ENCODE results near the gene DNAJA2.

DNAJA2 gene

GRCh38 chr16:46975165-46975564, 1.7 kb upstream of the DNAJA2 start:
- Histone ChIP-seq H3K27me3 (ENCODE audit: insufficient read depth, low read length) (no peaks in the 10 kb centered on the region), H3K79me2 (ENCODE audit: control insufficient read depth, insufficient read depth, low read length, unreplicated experiment) (peaks cover 39% of the 10 kb centered on the region), H2AFZ (ENCODE audit: low read length, unreplicated experiment) (no peak overlapping the region), H3K4me1 (ENCODE audit: control insufficient read depth, insufficient read depth, low read length, unreplicated experiment) (peaks cover 16% of the 10 kb centered on the region), H3K27ac (ENCODE audit: low read depth, low read length) (no peak overlapping the region), H3K36me3 (ENCODE audit: insufficient read depth, low read length) (0 out of 2 replicates have a peak, but pooled peaks cover 1% of the 10 kb centered on the region), H3K4me3 (ENCODE audit: low read depth, low read length) (no peak overlapping the region)

GRCh38 chr16:46974352-46974751, 878 bp upstream of the DNAJA2 start:
- peaks cover 46% of the 10 kb centered on the region for H3K79me2 ChIP-seq (ENCODE audit: control insufficient read depth, insufficient read depth, low read length, unreplicated experiment)
- peak overlapping the region; percentile 87 for H3K4me3 ChIP-seq (ENCODE audit: low read depth, low read length)
- peaks cover 7% of the 10 kb centered on the region; the same call in 1 of the 2 replicates for H3K36me3 ChIP-seq (ENCODE audit: insufficient read depth, low read length)
- no peak overlapping the region for H2AFZ ChIP-seq (ENCODE audit: low read length, unreplicated experiment)
- H3K27ac ChIP-seq (ENCODE audit: low read depth, low read length): peak overlapping the region; percentile 83
- no peaks in the 10 kb centered on the region for H3K27me3 ChIP-seq (ENCODE audit: insufficient read depth, low read length)
- peaks cover 19% of the 10 kb centered on the region for H3K4me1 ChIP-seq (ENCODE audit: control insufficient read depth, insufficient read depth, low read length, unreplicated experiment)

- Histone ChIP-seq H2AFZ (ENCODE audit: low read length, unreplicated experiment) (peak overlapping the region; percentile 42), H3K4me1 (ENCODE audit: control insufficient read depth, insufficient read depth, low read length, unreplicated experiment) (peaks cover 19% of the 10 kb centered on the region), H3K27me3 (ENCODE audit: insufficient read depth, low read length) (no peaks in the 10 kb centered on the region), H3K79me2 (ENCODE audit: control insufficient read depth, insufficient read depth, low read length, unreplicated experiment) (peaks cover 50% of the 10 kb centered on the region), H3K36me3 (ENCODE audit: insufficient read depth, low read length) (peaks cover 10% of the 10 kb centered on the region; the same call in 1 of the 2 replicates), H3K27ac (ENCODE audit: low read depth, low read length) (peak overlapping the region; percentile 83), H3K4me3 (ENCODE audit: low read depth, low read length) (peak overlapping the region; percentile 87)
Observed at GRCh38 chr16:46973996-46974324, 486 bp upstream of the DNAJA2 start.

- peaks cover 19% of the 10 kb centered on the region for H3K4me1 ChIP-seq (ENCODE audit: control insufficient read depth, insufficient read depth, low read length, unreplicated experiment)
- H3K27me3 ChIP-seq (ENCODE audit: insufficient read depth, low read length): no peaks in the 10 kb centered on the region
- H3K27ac ChIP-seq (ENCODE audit: low read depth, low read length): peak overlapping the region; percentile 83
- H3K36me3 ChIP-seq (ENCODE audit: insufficient read depth, low read length): peaks cover 24% of the 10 kb centered on the region
- H3K4me3 ChIP-seq (ENCODE audit: low read depth, low read length): peak overlapping the region; percentile 87
- peaks cover 63% of the 10 kb centered on the region for H3K79me2 ChIP-seq (ENCODE audit: control insufficient read depth, insufficient read depth, low read length, unreplicated experiment)
- H2AFZ ChIP-seq (ENCODE audit: low read length, unreplicated experiment): peak overlapping the region; percentile 84
Observed at GRCh38 chr16:46972429-46973206, 856 bp downstream of the DNAJA2 start.

- Histone ChIP-seq H3K4me1 (ENCODE audit: control insufficient read depth, insufficient read depth, low read length, unreplicated experiment) (peaks cover 19% of the 10 kb centered on the region), H3K36me3 (ENCODE audit: insufficient read depth, low read length) (peaks cover 28% of the 10 kb centered on the region), H3K4me3 (ENCODE audit: low read depth, low read length) (no peak overlapping the region), H2AFZ (ENCODE audit: low read length, unreplicated experiment) (no peak overlapping the region), H3K79me2 (ENCODE audit: control insufficient read depth, insufficient read depth, low read length, unreplicated experiment) (peaks cover 72% of the 10 kb centered on the region), H3K27me3 (ENCODE audit: insufficient read depth, low read length) (no peaks in the 10 kb centered on the region), H3K27ac (ENCODE audit: low read depth, low read length) (no peak overlapping the region)
Observed at GRCh38 chr16:46971271-46971670, 2.2 kb downstream of the DNAJA2 start.

- H3K36me3 ChIP-seq (ENCODE audit: insufficient read depth, low read length): peaks cover 28% of the 10 kb centered on the region
Observed at GRCh38 chr16:46970089-46970488, 3.4 kb downstream of the DNAJA2 start.

GRCh38 chr16:46968063-46968435, 5.4 kb downstream of the DNAJA2 start:
- no peaks in the 10 kb centered on the region for H3K27me3 ChIP-seq (ENCODE audit: insufficient read depth, low read length)
- H3K4me1 ChIP-seq (ENCODE audit: control insufficient read depth, insufficient read depth, low read length, unreplicated experiment): peaks cover 13% of the 10 kb centered on the region
- H3K79me2 ChIP-seq (ENCODE audit: control insufficient read depth, insufficient read depth, low read length, unreplicated experiment): peaks cover 69% of the 10 kb centered on the region
- H2AFZ ChIP-seq (ENCODE audit: low read length, unreplicated experiment): no peak overlapping the region
- H3K4me3 ChIP-seq (ENCODE audit: low read depth, low read length): no peak overlapping the region
- no peak overlapping the region for H3K27ac ChIP-seq (ENCODE audit: low read depth, low read length)
- H3K36me3 ChIP-seq (ENCODE audit: insufficient read depth, low read length): peaks cover 28% of the 10 kb centered on the region

More at GRCh38 chr16:46970089-46970488, 3.4 kb downstream of the DNAJA2 start:
- H3K27ac ChIP-seq (ENCODE audit: low read depth, low read length): no peak overlapping the region
- no peak overlapping the region for H3K4me3 ChIP-seq (ENCODE audit: low read depth, low read length)
- H3K4me1 ChIP-seq (ENCODE audit: control insufficient read depth, insufficient read depth, low read length, unreplicated experiment): peaks cover 19% of the 10 kb centered on the region
- H3K79me2 ChIP-seq (ENCODE audit: control insufficient read depth, insufficient read depth, low read length, unreplicated experiment): peaks cover 72% of the 10 kb centered on the region
- H2AFZ ChIP-seq (ENCODE audit: low read length, unreplicated experiment): no peak overlapping the region
- no peaks in the 10 kb centered on the region for H3K27me3 ChIP-seq (ENCODE audit: insufficient read depth, low read length)

GRCh38 chr16:46962629-46963028, 10.8 kb downstream of the DNAJA2 start:
- peaks cover 24% of the 10 kb centered on the region for H3K36me3 ChIP-seq (ENCODE audit: insufficient read depth, low read length)

GRCh38 chr16:46961373-46962353, 11.8 kb downstream of the DNAJA2 start:
- H3K27ac ChIP-seq (ENCODE audit: low read depth, low read length): peak overlapping the region; percentile 48
- no peaks in the 10 kb centered on the region for H3K27me3 ChIP-seq (ENCODE audit: insufficient read depth, low read length)
- H3K4me3 ChIP-seq (ENCODE audit: low read depth, low read length): no peak overlapping the region
- H3K4me1 ChIP-seq (ENCODE audit: control insufficient read depth, insufficient read depth, low read length, unreplicated experiment): peaks cover 11% of the 10 kb centered on the region
- peaks cover 22% of the 10 kb centered on the region for H3K36me3 ChIP-seq (ENCODE audit: insufficient read depth, low read length)
- H2AFZ ChIP-seq (ENCODE audit: low read length, unreplicated experiment): no peak overlapping the region
- peaks cover 32% of the 10 kb centered on the region for H3K79me2 ChIP-seq (ENCODE audit: control insufficient read depth, insufficient read depth, low read length, unreplicated experiment)

More at GRCh38 chr16:46962629-46963028, 10.8 kb downstream of the DNAJA2 start:
- Histone ChIP-seq H3K79me2 (ENCODE audit: control insufficient read depth, insufficient read depth, low read length, unreplicated experiment) (peaks cover 40% of the 10 kb centered on the region), H3K27ac (ENCODE audit: low read depth, low read length) (peak overlapping the region; percentile 48), H3K4me3 (ENCODE audit: low read depth, low read length) (no peak overlapping the region), H2AFZ (ENCODE audit: low read length, unreplicated experiment) (no peak overlapping the region), H3K27me3 (ENCODE audit: insufficient read depth, low read length) (no peaks in the 10 kb centered on the region), H3K4me1 (ENCODE audit: control insufficient read depth, insufficient read depth, low read length, unreplicated experiment) (peaks cover 11% of the 10 kb centered on the region)

GRCh38 chr16:46954562-46954961, 18.9 kb downstream of the DNAJA2 start:
- Histone ChIP-seq H2AFZ (ENCODE audit: low read length, unreplicated experiment) (no peak overlapping the region), H3K27ac (ENCODE audit: low read depth, low read length) (no peak overlapping the region), H3K79me2 (ENCODE audit: control insufficient read depth, insufficient read depth, low read length, unreplicated experiment) (no peaks in the 10 kb centered on the region), H3K4me1 (ENCODE audit: control insufficient read depth, insufficient read depth, low read length, unreplicated experiment) (no peaks in the 10 kb centered on the region), H3K4me3 (ENCODE audit: low read depth, low read length) (no peak overlapping the region), H3K36me3 (ENCODE audit: insufficient read depth, low read length) (peaks cover 6% of the 10 kb centered on the region; the same call in 1 of the 2 replicates), H3K27me3 (ENCODE audit: insufficient read depth, low read length) (no peaks in the 10 kb centered on the region)

Data from ACC112 (cell line).